Measurements from ENCODE around the gene METTL25. TPM values are rescaled to one million over a fixed set of nuclear protein-coding genes. Genes with fewer than 3 reads are reported as not detected.
A peak's percentile ranks its signal among the peaks of the same experiment; 100 is the strongest.

Gene METTL25
- total RNA-seq, 2 experiments from 2014 or later, result 5.2 to 6.2 TPM

GRCh38 chr12:82519510-82519909 lies 161.2 kb downstream of the METTL25 start:
- intact Hi-C loops (cut with micrococcal nuclease), result no loop called here
- no peaks in the 10 kb centered on the region for H3K36me3 Mint-ChIP-seq
- H3K4me1 Mint-ChIP-seq (ENCODE audit: low read depth), result no peaks in the 10 kb centered on the region
- H3K27ac Mint-ChIP-seq, result no peak overlapping the region
- DNase-seq, result no peak
- POLR2A ChIA-PET, result no interaction called here
- CTCF ChIA-PET, result no interaction called here
- H3K4me3 Mint-ChIP-seq, result no peak overlapping the region
- H3K27me3 Mint-ChIP-seq, result no peaks in the 10 kb centered on the region
- no peaks in the 10 kb centered on the region for H3K9me3 Mint-ChIP-seq

GRCh38 chr12:82522285-82522684 lies 164.0 kb downstream of the METTL25 start:
- ChIA-PET POLR2A (no interaction called here), CTCF (no interaction called here)
- Mint-ChIP-seq H3K27ac (no peak overlapping the region), H3K4me3 (no peak overlapping the region), H3K9me3 (no peaks in the 10 kb centered on the region), H3K4me1 (ENCODE audit: low read depth) (no peaks in the 10 kb centered on the region), H3K36me3 (no peaks in the 10 kb centered on the region), H3K27me3 (peaks cover 2% of the 10 kb centered on the region)
- intact Hi-C loops (cut with micrococcal nuclease), result no loop called here
- DNase-seq, result no peak

GRCh38 chr12:82522762-82523161 lies 164.4 kb downstream of the METTL25 start:
- ChIA-PET POLR2A (no interaction called here), CTCF (no interaction called here)
- H3K27me3 Mint-ChIP-seq, result peaks cover 2% of the 10 kb centered on the region
- no peaks in the 10 kb centered on the region for H3K36me3 Mint-ChIP-seq
- no peaks in the 10 kb centered on the region for H3K9me3 Mint-ChIP-seq
- intact Hi-C loops (cut with micrococcal nuclease), result no loop called here
- H3K4me1 Mint-ChIP-seq (ENCODE audit: low read depth), result no peaks in the 10 kb centered on the region
- no peak overlapping the region for H3K27ac Mint-ChIP-seq
- H3K4me3 Mint-ChIP-seq, result no peak overlapping the region
- DNase-seq, result no peak

GRCh38 chr12:82523996-82524395 lies 165.7 kb downstream of the METTL25 start:
- CTCF ChIA-PET, result no interaction called here
- Mint-ChIP-seq H3K9me3 (no peaks in the 10 kb centered on the region), H3K36me3 (no peaks in the 10 kb centered on the region), H3K4me1 (ENCODE audit: low read depth) (no peaks in the 10 kb centered on the region), H3K27me3 (peaks cover 2% of the 10 kb centered on the region), H3K27ac (no peak overlapping the region), H3K4me3 (no peak overlapping the region)
- DNase-seq, result no peak
- intact Hi-C loops (cut with micrococcal nuclease), result no loop called here
- POLR2A ChIA-PET, result no interaction called here

- CTCF ChIA-PET, result interaction anchor here (0.6 kb wide), 1 partner anchor 8 kb away, joined by 3 read pairs; no protein-coding TSS in a partner anchor
- no peaks in the 10 kb centered on the region for H3K36me3 Mint-ChIP-seq
- no peaks in the 10 kb centered on the region for H3K4me1 Mint-ChIP-seq (ENCODE audit: low read depth)
- H3K27me3 Mint-ChIP-seq, result peaks cover 2% of the 10 kb centered on the region
- no peak overlapping the region for H3K27ac Mint-ChIP-seq
- DNase-seq, result no peak
- H3K4me3 Mint-ChIP-seq, result no peak overlapping the region
- H3K9me3 Mint-ChIP-seq, result no peaks in the 10 kb centered on the region
- intact Hi-C loops (cut with micrococcal nuclease), result loop anchor here (5.0 kb wide), 1 partner anchor 137 kb away; no protein-coding TSS in a partner anchor
- POLR2A ChIA-PET, result no interaction called here
Observed at GRCh38 chr12:82524641-82525040, 166.3 kb downstream of the METTL25 start.

- DNase-seq, result no peak
- ChIA-PET CTCF (interaction anchor here (0.6 to 0.9 kb wide), 3 partner anchors 8 to 329 kb away, joined by 3 to 4 read pairs (median 3); no protein-coding TSS in a partner anchor), POLR2A (interaction anchor here (0.7 kb wide), 1 partner anchor 10 kb away, joined by 4 read pairs; no protein-coding TSS in a partner anchor)
- Mint-ChIP-seq H3K4me1 (ENCODE audit: low read depth) (no peaks in the 10 kb centered on the region), H3K36me3 (no peaks in the 10 kb centered on the region), H3K27me3 (peaks cover 2% of the 10 kb centered on the region), H3K4me3 (no peak overlapping the region), H3K27ac (no peak overlapping the region), H3K9me3 (no peaks in the 10 kb centered on the region)
- intact Hi-C loops (cut with micrococcal nuclease), result loop anchor here (2.0 to 5.0 kb wide), 2 partner anchors 138 to 1977 kb away; no protein-coding TSS in a partner anchor
Observed at GRCh38 chr12:82525616-82526015, 167.3 kb downstream of the METTL25 start.

- ChIA-PET POLR2A (no interaction called here), CTCF (interaction anchor here (1.0 to 1.5 kb wide), 3 partner anchors 10 to 1976 kb away, joined by 3 to 6 read pairs (median 4); partner anchors contain the start of gene TMTC2)
- DNase-seq, result peak; percentile 11
- Mint-ChIP-seq H3K4me1 (ENCODE audit: low read depth) (no peaks in the 10 kb centered on the region), H3K27me3 (peaks cover 2% of the 10 kb centered on the region), H3K4me3 (no peak overlapping the region), H3K36me3 (no peaks in the 10 kb centered on the region), H3K27ac (no peak overlapping the region), H3K9me3 (no peaks in the 10 kb centered on the region)
- intact Hi-C loops (cut with micrococcal nuclease), result loop anchor here (1.0 to 5.0 kb wide), 3 partner anchors 140 to 1976 kb away; partner anchors contain the start of gene TMTC2
Observed at GRCh38 chr12:82527165-82527780, 168.9 kb downstream of the METTL25 start.

Other genes starting within 250 kb of the METTL25 start
- 10 to 100 TPM; 77.6 to 77.8 TPM for gene CCDC59, start 142 bp upstream of the METTL25 start, total RNA-seq

Data from activated CD4-positive, alpha-beta memory T cell treated with anti-CD3 and anti-CD28 coated beads for 36 hours (primary cell).